H1 (cell line): ENCODE results near the gene TMEM266.

ENCODE experiments used
- CTCF ChIP-seq, 3 experiments: IDR thresholded peaks; 1 replicate in 2 of 3; 2 replicates in 1 of 3; pipeline versions ENCODE4 v1.5.1 to v1.6.1; 2011; ENCODE audit warnings: low read length in 3 of 3, mild to moderate bottlenecking in 3 of 3, inconsistent platforms in 2 of 3, low read depth in 1 of 3, moderate library complexity in 1 of 3; ENCODE audit not compliant: insufficient read depth in 1 of 3; ENCODE audit errors: control extremely low read depth in 1 of 3
- EP300 ChIP-seq, 2 experiments: IDR thresholded peaks; 1 replicate in 1 of 2; 2 replicates in 1 of 2; pipeline ENCODE4 v1.6.1; 2011 to 2012; ENCODE audit warnings: low read depth in 2 of 2, low read length in 2 of 2, mild to moderate bottlenecking in 2 of 2, borderline replicate concordance in 1 of 2, inconsistent platforms in 1 of 2, moderate library complexity in 1 of 2
- EZH2 ChIP-seq: fragments of 200-600 bp; sonication (generic); IDR thresholded peaks from 2 replicates; pipeline ENCODE4 v1.7.1; 2012; ENCODE audit warnings: low read depth, mild to moderate bottlenecking, moderate library complexity, low read length, inconsistent platforms; ENCODE audit not compliant: severe bottlenecking
- FOSL1 ChIP-seq: IDR thresholded peaks from 2 replicates; pipeline ENCODE4 v1.6.1; 2011; ENCODE audit warnings: mild to moderate bottlenecking, low read depth, low read length, moderate library complexity; ENCODE audit not compliant: insufficient read depth
- JUN ChIP-seq: IDR thresholded peaks from 2 replicates; pipeline ENCODE4 v1.6.1; 2011; ENCODE audit warnings: low read depth, mild to moderate bottlenecking, improper control_type of control experiment, low read length
- MAX ChIP-seq: IDR thresholded peaks from 2 replicates; pipeline ENCODE4 v1.6.1; 2012; ENCODE audit warnings: inconsistent platforms
- POLR2A ChIP-seq, 2 experiments: IDR thresholded peaks; 1 replicate in 1 of 2; 2 replicates in 1 of 2; pipeline ENCODE4 v1.6.1; 2011; ENCODE audit warnings: low read depth in 2 of 2, low read length in 2 of 2, mild to moderate bottlenecking in 2 of 2; ENCODE audit errors: control extremely low read depth in 1 of 2
- POLR2AphosphoS5 ChIP-seq: IDR thresholded peaks from 2 replicates; pipeline ENCODE4 v1.6.1; 2011; ENCODE audit warnings: low read depth, low read length
- RAD21 ChIP-seq, 2 experiments: IDR thresholded peaks in 1 of 2; conservative IDR thresholded peaks in 1 of 2; 2 replicates each; pipeline ENCODE4 v1.6.1; 2011; ENCODE audit warnings: low read depth in 2 of 2, low read length in 2 of 2, improper control_type of control experiment in 1 of 2, inconsistent platforms in 1 of 2, mild to moderate bottlenecking in 1 of 2, moderate library complexity in 1 of 2
- RFX5 ChIP-seq: IDR thresholded peaks from 2 replicates; pipeline ENCODE4 v1.6.1; 2011; ENCODE audit warnings: low read depth, low read length, improper control_type of control experiment, borderline replicate concordance
- SP2 ChIP-seq: IDR thresholded peaks from 2 replicates; pipeline ENCODE4 v1.6.1; 2012; ENCODE audit warnings: mild to moderate bottlenecking, low read length, inconsistent platforms
- TAF1 ChIP-seq: IDR thresholded peaks from 2 replicates; pipeline ENCODE4 v1.6.1; 2011; ENCODE audit warnings: mild to moderate bottlenecking, low read depth, low read length

GRCh38 chr15:76116138-76116885, 56.5 kb downstream of the TMEM266 start:
- peak in 1 of 3 experiments; percentile 15; a peak in 1 of 4 replicates for TF ChIP-seq CTCF (IDR thresholded peaks at IDR 0.05; ENCODE audit: control extremely low read depth in 1 of 3, insufficient read depth in 1 of 3, low read depth in 1 of 3, low read length in 3 of 3)
- no peak for TF ChIP-seq TAF1
- no peak for TF ChIP-seq POLR2A (IDR thresholded peaks at IDR 0.05; ENCODE audit: control extremely low read depth in 1 of 2, low read depth in 2 of 2, low read length in 2 of 2)
- TF ChIP-seq POLR2AphosphoS5: no peak
- no peak for TF ChIP-seq JUN
- TF ChIP-seq EP300 (IDR thresholded peaks at IDR 0.05; ENCODE audit: borderline replicate concordance in 1 of 2, low read depth in 2 of 2, low read length in 2 of 2): no peak
- 0 out of 2 replicates have a peak, but pooled peaks have one; percentile 40 for TF ChIP-seq MAX
- TF ChIP-seq FOSL1: no peak
- no peak for TF ChIP-seq RFX5
- TF ChIP-seq RAD21 (IDR thresholded peaks at IDR 0.05 in 1 of 2, conservative IDR thresholded peaks at IDR 0.05 in 1 of 2; ENCODE audit: low read depth in 2 of 2, low read length in 2 of 2): peak; percentile 9 to 37; a peak in 1 of 4 replicates
- no peak for TF ChIP-seq EZH2
- TF ChIP-seq SP2: no peak
